GM19238 (cell line): ENCODE data around the gene ADAMTS14.
"Not testable (repeated sequence)": the region's sequence is repeated elsewhere in the genome, so short reads cannot be mapped to it uniquely, and the experiment has no call there.

Source experiments
- DNase-seq: peaks from one replicate; pipeline ENCODE4 v3.0.0; 2011; ENCODE audit warnings: low spot score; ENCODE audit not compliant: insufficient read length

The ADAMTS14 gene

GRCh38 chr10:70655316-70655715 lies 17.0 kb upstream of the ADAMTS14 start:
- no peak for DNase-seq

- no peak for DNase-seq
These were observed 15.8 kb upstream of the ADAMTS14 start for GRCh38 chr10:70656489-70656888.

GRCh38 chr10:70657041-70657440 lies 15.3 kb upstream of the ADAMTS14 start:
- DNase-seq: no peak

GRCh38 chr10:70658582-70659136 lies 13.6 kb upstream of the ADAMTS14 start:
- no peak for DNase-seq

GRCh38 chr10:70659306-70659705 lies 13.0 kb upstream of the ADAMTS14 start:
- no peak for DNase-seq

- DNase-seq: no peak
These were observed 11.6 kb upstream of the ADAMTS14 start for GRCh38 chr10:70660722-70661121.

- DNase-seq: no peak
These were observed 10.5 kb upstream of the ADAMTS14 start for GRCh38 chr10:70661623-70662361.

- no peak for DNase-seq
These were observed 9.7 kb upstream of the ADAMTS14 start for GRCh38 chr10:70662362-70663220.

- not testable (repeated sequence) for DNase-seq
These were observed 8.6 kb upstream of the ADAMTS14 start for GRCh38 chr10:70663458-70664409.

- DNase-seq: no peak
These were observed 7.6 kb upstream of the ADAMTS14 start for GRCh38 chr10:70664702-70665195.

- no peak for DNase-seq
These were observed 5.1 kb upstream of the ADAMTS14 start for GRCh38 chr10:70666960-70667798.

- DNase-seq: not testable (repeated sequence)
These were observed 4.5 kb upstream of the ADAMTS14 start for GRCh38 chr10:70667818-70668217.

- no peak for DNase-seq
These were observed 3.8 kb upstream of the ADAMTS14 start for GRCh38 chr10:70668454-70668970.

GRCh38 chr10:70669015-70669414 lies 3.3 kb upstream of the ADAMTS14 start:
- DNase-seq: no peak

GRCh38 chr10:70669732-70670317 lies 2.5 kb upstream of the ADAMTS14 start:
- no peak for DNase-seq

GRCh38 chr10:70671619-70672164 lies 614 bp upstream of the ADAMTS14 start:
- DNase-seq: no peak

GRCh38 chr10:70673043-70673928 lies 980 bp downstream of the ADAMTS14 start:
- DNase-seq: no peak

- no peak for DNase-seq
These were observed 1.7 kb downstream of the ADAMTS14 start for GRCh38 chr10:70673929-70674559.
